Heart right ventricle (tissue), 16 donors: ENCODE results near the gene C9orf50. TPM values are rescaled to one million over a fixed set of nuclear protein-coding genes. Genes with fewer than 3 reads are reported as not detected.

Experiments
- ATAC-seq, 8 donors: fragments of 200-7000 bp; cut with Tn5 transposase; one replicate each; pipeline ENCODE4 v1.9.1; 2020; ENCODE audit warnings: mild to moderate bottlenecking in 8 of 8, moderate library complexity in 8 of 8, moderate number of reproducible peaks in 1 of 8
- DNase-seq, 2 donors: peaks; one replicate each; pipeline ENCODE4 v3.0.0-alpha.2; 2020
- H3K27ac ChIP-seq, 10 donors: fragments of 200-600 bp; sonication (generic) in 2 of 10; one replicate each; pipeline versions ENCODE4 v1.5.0 to v1.8.0; 2020 to 2022; ENCODE audit warnings: mild to moderate bottlenecking in 3 of 10
- H3K27me3 ChIP-seq, 7 donors: fragments of 200-600 bp; one replicate each; pipeline ENCODE4 v1.8.0; 2021 to 2022; ENCODE audit warnings: mild to moderate bottlenecking in 2 of 7
- H3K36me3 ChIP-seq, 9 donors: fragments of 200-600 bp; sonication (generic) in 1 of 9; one replicate each; pipeline versions ENCODE4 v1.5.0 to v1.8.0; 2020 to 2022; ENCODE audit warnings: mild to moderate bottlenecking in 2 of 9
- H3K4me1 ChIP-seq, 9 donors: fragments of 200-600 bp; sonication (generic) in 1 of 9; one replicate each; pipeline versions ENCODE4 v1.5.0 to v1.8.0; 2020 to 2022; ENCODE audit warnings: mild to moderate bottlenecking in 4 of 9
- H3K4me3 ChIP-seq, 10 donors: fragments of 200-600 bp; sonication (generic) in 2 of 10; one replicate each; pipeline versions ENCODE4 v1.5.0 to v1.8.0; 2020 to 2022; ENCODE audit warnings: mild to moderate bottlenecking in 7 of 10, moderate library complexity in 2 of 10
- H3K9me3 ChIP-seq, 11 donors: fragments of 200-600 bp in 10 of 11; sonication (generic) in 2 of 11; one replicate each; pipeline versions ENCODE4 v1.5.0 to v1.8.0; 2013 to 2022; ENCODE audit warnings: mild to moderate bottlenecking in 2 of 11, control low read depth in 1 of 11, moderate library complexity in 1 of 11
- CTCF ChIP-seq, 9 donors: fragments of 200-600 bp; sonication (generic) in 2 of 9; IDR thresholded peaks; one replicate each; pipeline versions ENCODE4 v1.5.0 to v1.8.0; 2021 to 2022; ENCODE audit warnings: antibody characterized with exemption in 9 of 9, mild to moderate bottlenecking in 5 of 9, moderate library complexity in 1 of 9
- WGBS, 2 donors: extraction: QIAGEN DNeasy Blood & Tissue Kit; methylation state at CpG; one replicate each; pipeline ENCODE4 v1.1.7; 2013; ENCODE audit warnings: inconsistent platforms in 1 of 2; 5-methylcytosine and 5-hydroxymethylcytosine counted together
- intact Hi-C, 10 donors: fragments of 100-400 bp; cut with DNase I; formaldehyde crosslinking; loops; one replicate each; pipeline versions ENCODE4 v1.11.1 to v1.14.2; 2022
- polyA plus RNA-seq, 2 donors: library from polyadenylated mRNA; stranded (reverse); fragments of 200-250 nt; gene quantifications; one replicate each; pipeline ENCODE4 v1.2.3, GENCODE V29; 2013
- total RNA-seq, 10 donors: library from RNA; stranded (reverse); fragmentation: NEBNext Ultra II Directional in 3 of 10; extraction: Animal tissue kit (Norgen Biotek cat#: 25700) in 3 of 10; gene quantifications; one replicate each; pipeline versions ENCODE4 v1.2.1 to v1.2.4, GENCODE V29; 2021 to 2023
- donor health status: Arrhythmogenic right ventricular cardiomyopathy.
- donor health status: ischemic (EF 13 %, LVEDD 7.1; RV severe dilation, severe dysfunction).
- donor health status: healthy with polysubstance abuse.
- donor health status: DM: no; HTN: yes; CAD: no.
- donor health status: DM: no; HTN: no; CAD: no.
- donor health status: ischemic (EF 25% LVEDD 6.9; RV normal size, moderate dysfunction).
- donor health status: ischemic (EF 25% LVEDD 5.7; RV mildly dilated, moderate dysfunction).
- donor health status: healthy.
- donor health status: DM: yes; HTN: yes; CAD: no.
- donor health status: Ischemic cardiomyopathy.
- donor health status: ischemic (EF 35%, LVEDD 5.7; RV mildly dilated, moderate dysfunction).
- donor health status: nonischemic (EF 11% LVEDD 7.7; RV severe dilation, severe dysfunction).
- donor health status: DM: yes; HTN: yes; CAD: no.
- donor health status: PGD.
- donor health status: ischemic (EF 29% LVEDD 5.4; RV normal size, mild dysfunction).
- donor health status: nonischemic (EF 23%, LVEDD 6.1; RV moderate dilation, normal function).

Gene C9orf50
- total and polyA plus RNA-seq, 12 donors: not detected

GRCh38 chr9:129632460-129632859 is 11.6 kb upstream of the C9orf50 start:
- ATAC-seq: peak in 2 of 8 donors; percentile 10 to 16
- Histone ChIP-seq H3K4me3 (no peak overlapping the region), H3K27ac (peak overlapping the region in 2 of 10 donors; percentile 53 to 70), H3K36me3 (peaks cover 4 to 83% (median 39%) of the 10 kb centered on the region in 9 donors), H3K4me1 (peaks cover 20 to 60% (median 48%) of the 10 kb centered on the region in 9 donors), H3K27me3 (no peaks in the 10 kb centered on the region), H3K9me3 (no peaks in the 10 kb centered on the region)
- TF ChIP-seq CTCF (IDR thresholded peaks at IDR 0.05): no peak
- DNase-seq: no peak
- 50 to 55% methylated on average over 13 of the region's 13 CpGs for WGBS, 2 donors
- intact Hi-C loops: no loop called here

- DNase-seq (no peak), ATAC-seq (no peak)
- Histone ChIP-seq H3K27me3 (no peaks in the 10 kb centered on the region), H3K4me3 (no peak overlapping the region), H3K36me3 (peaks cover 4 to 75% (median 33%) of the 10 kb centered on the region in 9 donors), H3K27ac (peak overlapping the region in 7 of 10 donors; percentile 22 to 70 (median 56)), H3K9me3 (no peaks in the 10 kb centered on the region), H3K4me1 (peaks cover 24 to 67% (median 56%) of the 10 kb centered on the region in 9 donors)
- no peak for TF ChIP-seq CTCF (IDR thresholded peaks at IDR 0.05)
- intact Hi-C loops: no loop called here
- 70 to 76% methylated on average over 19 of the region's 19 CpGs for WGBS, 2 donors
Observed at GRCh38 chr9:129631674-129632129, 10.8 kb upstream of the C9orf50 start.

GRCh38 chr9:129630967-129631673 is 10.2 kb upstream of the C9orf50 start:
- Histone ChIP-seq H3K36me3 (peaks cover 4 to 70% (median 30%) of the 10 kb centered on the region in 9 donors), H3K27ac (peak overlapping the region in 8 of 10 donors; percentile 10 to 70 (median 54)), H3K9me3 (no peaks in the 10 kb centered on the region), H3K4me3 (no peak overlapping the region), H3K27me3 (no peaks in the 10 kb centered on the region), H3K4me1 (peaks cover 24 to 69% (median 58%) of the 10 kb centered on the region in 9 donors)
- ATAC-seq: peak in 5 of 8 donors; percentile 20 to 60 (median 33)
- no peak for TF ChIP-seq CTCF (IDR thresholded peaks at IDR 0.05)
- DNase-seq: no peak
- intact Hi-C loops: no loop called here
- 54% methylated on average over 21 of the region's 21 CpGs for WGBS, 2 donors

- H3K27ac ChIP-seq: peak overlapping the region in 2 of 10 donors; percentile 70 to 98
- intact Hi-C loops: loop anchor here in 2 of 10 donors (5.0 kb wide), 2 partner anchors 492 to 942 kb away; partner anchors contain the start of gene SET (in 1 of the 2)
- ATAC-seq: no peak
Observed at GRCh38 chr9:129629251-129629820, 8.4 kb upstream of the C9orf50 start.

More at GRCh38 chr9:129629251-129629820, 8.4 kb upstream of the C9orf50 start:
- H3K9me3 ChIP-seq: no peaks in the 10 kb centered on the region
- H3K36me3 ChIP-seq: peaks cover 0 to 52% (median 14%) of the 10 kb centered on the region in 9 donors
- H3K4me3 ChIP-seq: no peak overlapping the region
- H3K4me1 ChIP-seq: peaks cover 24 to 77% (median 65%) of the 10 kb centered on the region in 9 donors
- WGBS, 2 donors: 83 to 90% methylated on average over 8 of the region's 8 CpGs
- DNase-seq: no peak
- H3K27me3 ChIP-seq: no peaks in the 10 kb centered on the region
- no peak for TF ChIP-seq CTCF (IDR thresholded peaks at IDR 0.05)
